GM12873 (cell line): ENCODE data around the gene KANK2.

Source experiments
- TF ChIP-seq, protein P1 (sequence below): IDR thresholded peaks from 2 replicates; pipeline ENCODE4 v1.5.1; 2012; ENCODE audit warnings: low read depth, mild to moderate bottlenecking, moderate library complexity, low read length, control low read depth; ENCODE audit not compliant: insufficient read depth; ENCODE audit errors: missing control alignments

Gene KANK2

DNA sequence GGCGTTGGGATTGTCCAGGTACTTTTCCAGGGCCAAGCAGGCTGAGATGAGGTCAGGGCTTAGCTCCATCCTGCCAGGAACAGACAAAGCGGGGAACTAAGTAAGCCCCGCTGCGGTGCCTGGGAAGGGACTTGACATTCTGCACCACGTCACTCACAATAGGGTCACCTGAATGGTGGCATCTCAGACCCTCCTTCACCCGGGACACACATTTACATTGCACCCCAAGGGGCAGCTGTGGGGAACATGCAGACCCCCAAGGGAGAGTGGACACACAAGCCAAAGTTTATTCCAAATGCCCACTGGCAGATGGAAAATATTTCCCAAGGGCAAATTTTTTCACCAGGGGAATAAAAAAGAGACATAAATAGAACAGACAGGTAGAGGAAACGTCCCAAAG lies 21.4 kb downstream of the KANK2 start:
- TF ChIP-seq, protein P1, sequence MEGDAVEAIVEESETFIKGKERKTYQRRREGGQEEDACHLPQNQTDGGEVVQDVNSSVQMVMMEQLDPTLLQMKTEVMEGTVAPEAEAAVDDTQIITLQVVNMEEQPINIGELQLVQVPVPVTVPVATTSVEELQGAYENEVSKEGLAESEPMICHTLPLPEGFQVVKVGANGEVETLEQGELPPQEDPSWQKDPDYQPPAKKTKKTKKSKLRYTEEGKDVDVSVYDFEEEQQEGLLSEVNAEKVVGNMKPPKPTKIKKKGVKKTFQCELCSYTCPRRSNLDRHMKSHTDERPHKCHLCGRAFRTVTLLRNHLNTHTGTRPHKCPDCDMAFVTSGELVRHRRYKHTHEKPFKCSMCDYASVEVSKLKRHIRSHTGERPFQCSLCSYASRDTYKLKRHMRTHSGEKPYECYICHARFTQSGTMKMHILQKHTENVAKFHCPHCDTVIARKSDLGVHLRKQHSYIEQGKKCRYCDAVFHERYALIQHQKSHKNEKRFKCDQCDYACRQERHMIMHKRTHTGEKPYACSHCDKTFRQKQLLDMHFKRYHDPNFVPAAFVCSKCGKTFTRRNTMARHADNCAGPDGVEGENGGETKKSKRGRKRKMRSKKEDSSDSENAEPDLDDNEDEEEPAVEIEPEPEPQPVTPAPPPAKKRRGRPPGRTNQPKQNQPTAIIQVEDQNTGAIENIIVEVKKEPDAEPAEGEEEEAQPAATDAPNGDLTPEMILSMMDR, result no peak

DNA sequence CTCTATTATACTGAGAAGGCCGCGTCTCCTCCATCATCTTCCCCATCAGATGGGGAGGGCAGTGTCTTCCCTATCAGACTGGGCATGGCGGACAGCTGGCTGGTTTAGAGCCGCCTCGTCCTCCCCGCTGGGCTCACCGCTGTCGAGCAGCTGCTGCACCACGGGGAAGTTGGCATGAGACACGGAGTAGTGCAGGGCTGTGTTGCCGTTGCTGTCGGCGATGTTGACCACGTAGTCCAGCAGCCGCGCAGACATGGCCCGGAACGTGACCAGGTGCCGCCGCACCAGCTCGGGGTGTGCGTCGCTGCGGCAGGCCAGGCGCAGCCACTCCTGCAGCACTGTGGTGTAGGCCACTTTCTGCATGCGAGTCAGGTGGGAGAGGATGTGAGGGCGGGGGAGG lies 23.0 kb downstream of the KANK2 start:
- TF ChIP-seq, protein P1, result no peak

DNA sequence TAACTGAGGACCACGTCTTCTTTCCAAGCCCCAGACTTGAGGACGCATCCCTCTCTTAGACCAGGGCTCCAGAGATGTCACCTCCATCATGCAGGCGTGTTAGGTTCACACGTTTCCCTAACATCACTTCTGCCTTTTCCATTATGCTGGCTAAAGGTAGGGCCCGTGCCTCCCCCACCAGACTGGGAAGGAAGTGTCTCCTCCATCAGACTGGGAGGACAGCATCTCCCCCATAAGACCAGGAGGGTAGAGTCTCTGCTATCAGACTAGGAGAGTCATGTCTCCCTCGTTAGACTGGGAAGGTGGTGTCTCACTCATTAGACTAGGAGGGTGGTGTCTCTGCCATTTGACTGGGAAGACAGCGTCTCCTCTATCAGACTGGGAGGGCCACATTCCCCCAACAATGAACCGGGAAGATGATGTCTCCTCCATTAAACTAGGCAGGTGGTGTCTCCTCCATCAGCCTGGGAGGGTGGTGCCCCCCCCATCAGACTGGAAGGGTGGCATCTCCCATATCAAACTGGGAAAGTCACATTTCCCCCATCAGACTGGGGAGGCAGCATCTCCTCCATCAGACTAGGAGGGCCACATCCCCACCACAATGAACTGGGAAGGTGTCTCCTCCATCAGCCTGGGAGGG lies 23.7 kb downstream of the KANK2 start:
- TF ChIP-seq, protein P1, result no peak

- TF ChIP-seq, protein P1, result no peak
These were observed 24.8 kb downstream of the KANK2 start for GRCh38 chr19:11172576-11172975.

GRCh38 chr19:11171144-11171543 lies 26.2 kb downstream of the KANK2 start:
- TF ChIP-seq, protein P1, result no peak

- TF ChIP-seq, protein P1, result no peak
These were observed 27.3 kb downstream of the KANK2 start for GRCh38 chr19:11169896-11170678.

DNA sequence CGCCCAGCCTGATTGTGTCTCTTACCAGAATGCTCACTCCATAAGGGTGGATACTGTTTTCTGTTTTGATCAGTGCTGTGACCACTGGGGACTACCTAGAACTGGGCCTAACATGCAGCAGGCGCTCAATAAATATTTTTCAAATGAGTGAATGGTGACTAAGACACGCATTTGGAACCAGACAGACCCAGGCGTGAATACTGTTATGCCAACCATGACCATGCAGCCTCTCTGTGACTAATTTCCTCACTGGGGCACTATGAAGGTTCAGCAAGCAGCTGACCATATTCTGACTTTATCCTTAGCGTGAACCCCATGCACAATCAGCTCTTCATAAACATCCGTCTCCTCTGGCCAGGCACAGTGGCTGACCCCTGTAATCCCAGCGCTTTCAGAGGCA lies 28.8 kb downstream of the KANK2 start:
- TF ChIP-seq, protein P1, result no peak
